GM21619 (cell line): ENCODE measurements around the gene OLFML1.

Experiments used
- ATAC-seq: cut with Tn5 transposase; IDR thresholded peaks from one replicate; pipeline ENCODE4 v1.9.1; 2021; ENCODE audit not compliant: unreplicated experiment

The OLFML1 gene

DNA sequence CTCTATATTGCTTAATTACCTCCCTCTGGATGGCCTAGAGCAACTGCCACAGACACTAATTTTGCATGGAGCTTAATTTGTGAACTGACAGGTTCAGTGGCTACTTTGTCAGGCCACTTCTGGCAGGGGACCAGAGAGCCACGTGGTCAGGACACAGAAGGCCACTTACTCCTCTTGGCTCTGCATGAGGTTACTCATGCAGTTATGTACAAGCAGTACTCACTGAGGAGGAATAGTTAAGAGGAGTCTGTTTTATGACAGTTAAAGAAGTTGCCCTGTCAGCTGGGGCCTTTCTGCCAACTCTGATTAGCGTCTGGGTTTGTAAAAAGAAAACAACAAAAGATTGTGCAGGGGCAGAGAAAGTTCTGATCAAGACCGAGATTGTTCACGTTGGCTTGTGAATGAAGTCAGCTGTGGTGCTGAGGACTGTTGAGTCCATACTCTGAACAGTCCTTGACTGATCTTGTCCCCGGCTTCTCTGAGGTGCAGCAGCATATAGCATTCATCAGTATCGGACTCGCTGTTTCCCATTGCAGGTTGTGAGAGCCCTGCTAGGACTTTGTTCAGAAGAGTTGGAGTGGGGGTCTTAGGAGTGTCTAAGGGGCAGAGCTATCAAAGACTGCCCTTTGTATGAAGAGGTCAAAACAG is 69.9 kb downstream of the OLFML1 start:
- no peak for ATAC-seq

DNA sequence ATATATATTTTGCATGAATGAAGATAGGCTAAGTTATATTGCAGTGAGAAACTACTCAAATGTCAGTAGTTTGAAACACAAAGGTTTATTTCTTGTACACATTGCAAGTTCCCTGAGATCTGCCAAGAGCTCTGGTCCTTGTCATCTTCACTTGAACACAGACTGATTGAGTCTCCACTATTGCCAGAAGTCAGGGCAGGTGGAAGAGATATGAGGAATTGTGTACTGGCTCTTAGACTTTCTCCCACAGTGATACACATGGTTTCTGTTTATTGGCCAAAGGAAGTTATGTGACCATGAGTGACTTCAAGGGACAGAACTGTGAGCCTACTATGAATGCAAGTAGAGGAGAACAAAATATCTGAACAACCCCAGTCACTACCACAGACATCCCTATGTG is 72.7 kb downstream of the OLFML1 start:
- no peak for ATAC-seq

DNA sequence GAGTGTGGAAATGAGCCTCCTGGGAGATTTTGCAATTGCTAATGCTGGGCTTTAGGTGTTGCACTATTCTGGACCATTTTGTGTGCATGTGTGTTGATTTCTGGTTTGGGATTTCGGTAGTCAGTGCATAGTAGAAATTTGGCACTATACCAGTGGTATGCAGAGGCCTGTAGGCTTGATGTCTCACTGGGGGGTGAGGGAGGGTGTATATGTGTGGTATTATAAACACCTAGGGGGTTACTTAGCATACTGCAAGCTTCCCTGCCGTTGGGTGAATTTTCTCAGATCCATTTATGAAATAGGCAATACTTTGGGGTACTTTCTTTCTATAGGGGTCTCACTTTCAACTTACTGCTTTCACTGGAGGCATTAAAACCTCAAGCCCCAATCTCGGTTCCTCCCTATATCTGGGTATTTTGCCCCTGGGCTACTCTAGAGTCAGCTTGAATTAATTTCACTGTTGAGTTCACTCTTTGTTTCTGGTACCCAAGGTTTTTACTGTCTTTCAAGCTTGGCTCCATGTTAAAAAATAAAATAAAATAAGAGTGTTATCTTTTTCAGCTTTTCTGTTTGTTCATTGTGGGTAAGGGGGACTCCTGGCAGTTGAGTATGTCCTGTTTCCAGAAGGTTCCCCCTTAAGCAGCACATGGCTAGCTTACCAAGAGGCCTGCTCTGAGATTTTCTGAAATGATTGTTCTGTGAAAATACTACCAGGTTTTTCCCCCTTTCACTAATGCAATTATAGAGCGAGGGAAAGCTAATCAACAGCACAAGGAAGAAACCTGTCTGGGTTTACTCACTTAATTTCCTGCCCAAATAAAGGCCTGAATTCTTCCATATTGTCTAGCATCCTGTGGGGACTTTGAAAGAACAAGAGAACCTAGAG is 74.3 kb downstream of the OLFML1 start:
- ATAC-seq, result no peak
